ENCODE data around the gene MOB3A. TPM values are rescaled to one million over a fixed set of nuclear protein-coding genes. Genes with fewer than 3 reads are reported as not detected.

MOB3A gene
- polyA plus RNA-seq, 3 donors from 2014 or later: 39.4 to 160 (median 42.2) TPM

Other genes with a start within 250 kb of the MOB3A start
- gene REXO1, start 247.8 kb downstream of the MOB3A start, polyA plus RNA-seq: 10 to 100 TPM in 1 of 3 donors, 1 to 10 TPM in 1, under 1 TPM in 1; 0.63 to 13.0 (median 4.5) TPM
- under 1 TPM; 0.12 to 0.55 (median 0.49) TPM for gene KLF16, start 232.7 kb downstream of the MOB3A start, polyA plus RNA-seq
- 100 to 1,000 TPM; 652 to 783 (median 741) TPM for gene ABHD17A, start 210.8 kb downstream of the MOB3A start, polyA plus RNA-seq
- gene ADAT3, start 190.9 kb downstream of the MOB3A start, polyA plus RNA-seq: 10 to 100 TPM in 1 of 3 donors, 1 to 10 TPM in 2; 2.1 to 10.0 (median 4.3) TPM
- 10 to 100 TPM in 2 of 3 donors, 1 to 10 TPM in 1; 7.6 to 31.9 (median 22.6) TPM for gene SCAMP4, start 190.9 kb downstream of the MOB3A start, polyA plus RNA-seq
- gene CSNK1G2, start 155.2 kb downstream of the MOB3A start, polyA plus RNA-seq: 10 to 100 TPM; 18.0 to 35.4 (median 21.8) TPM
- gene BTBD2, start 80.6 kb downstream of the MOB3A start, polyA plus RNA-seq: 1 to 10 TPM; 2.6 to 4.4 (median 3.6) TPM
- gene MKNK2, start 45.1 kb downstream of the MOB3A start, polyA plus RNA-seq: 10 to 100 TPM; 22.7 to 39.2 (median 23.9) TPM
- gene IZUMO4, start 589 bp upstream of the MOB3A start, polyA plus RNA-seq: under 1 TPM in 1 of 3 donors, not detected in 2; 0.42 TPM
- gene AP3D1, start 55.2 kb upstream of the MOB3A start, polyA plus RNA-seq: 10 to 100 TPM; 11.7 to 44.5 (median 17.9) TPM
- 1 to 10 TPM in 1 of 3 donors, under 1 TPM in 2; 0.25 to 1.7 (median 0.31) TPM for gene DOT1L, start 67.6 kb upstream of the MOB3A start, polyA plus RNA-seq
- 100 to 1,000 TPM; 115 to 148 (median 117) TPM for gene PLEKHJ1, start 140.0 kb upstream of the MOB3A start, polyA plus RNA-seq
- gene SF3A2, start 140.5 kb upstream of the MOB3A start, polyA plus RNA-seq: 10 to 100 TPM in 2 of 3 donors, 1 to 10 TPM in 1; 6.2 to 40.9 (median 11.1) TPM
- gene AMH, start 153.0 kb upstream of the MOB3A start, polyA plus RNA-seq: not detected
- under 1 TPM in 1 of 3 donors, not detected in 2; 0.94 TPM for gene JSRP1, start 160.1 kb upstream of the MOB3A start, polyA plus RNA-seq
- 10 to 100 TPM in 1 of 3 donors, 1 to 10 TPM in 1, under 1 TPM in 1; 0.96 to 10.8 (median 2.5) TPM for gene PEAK3, start 185.8 kb upstream of the MOB3A start, polyA plus RNA-seq
- gene LINGO3, start 211.8 kb upstream of the MOB3A start, polyA plus RNA-seq: 10 to 100 TPM in 1 of 3 donors, 1 to 10 TPM in 2; 2.7 to 13.2 (median 2.7) TPM
- gene LSM7, start 232.3 kb upstream of the MOB3A start, polyA plus RNA-seq: 100 to 1,000 TPM; 163 to 285 (median 170) TPM
- 10 to 100 TPM in 2 of 3 donors, 1 to 10 TPM in 1; 6.9 to 16.4 (median 12.5) TPM for gene SPPL2B, start 232.4 kb upstream of the MOB3A start, polyA plus RNA-seq